ENCODE results near the gene KDM4C. TPM values are rescaled to one million over a fixed set of nuclear protein-coding genes. Genes with fewer than 3 reads are reported as not detected.

The KDM4C gene
- total RNA-seq, 2 donors from 2014 or later: 11.0 to 11.9 TPM

GRCh38 chr9:6977761-6978160 is 220.0 kb downstream of the KDM4C start:
- no peaks in the 10 kb centered on the region for H3K27me3 ChIP-seq
- H3K27ac ChIP-seq: no peak overlapping the region
- TF ChIP-seq CTCF (IDR thresholded peaks at IDR 0.05): no peak
- no peak for DNase-seq (ENCODE audit: low spot score)
- no peaks in the 10 kb centered on the region for H3K9me3 ChIP-seq
- H3K4me3 ChIP-seq: no peak overlapping the region
- H3K36me3 ChIP-seq: peaks cover 3% of the 10 kb centered on the region
- H3K4me1 ChIP-seq: no peaks in the 10 kb centered on the region

GRCh38 chr9:6978591-6978990 is 220.8 kb downstream of the KDM4C start:
- H3K4me1 ChIP-seq: no peaks in the 10 kb centered on the region
- DNase-seq (ENCODE audit: low spot score): no peak
- no peak overlapping the region for H3K27ac ChIP-seq
- no peak for TF ChIP-seq CTCF (IDR thresholded peaks at IDR 0.05)
- no peaks in the 10 kb centered on the region for H3K9me3 ChIP-seq
- H3K4me3 ChIP-seq: no peak overlapping the region
- no peaks in the 10 kb centered on the region for H3K27me3 ChIP-seq
- H3K36me3 ChIP-seq: peaks cover 3% of the 10 kb centered on the region

- no peak for TF ChIP-seq CTCF (IDR thresholded peaks at IDR 0.05)
Measured at GRCh38 chr9:6984941-6985578, 227.3 kb downstream of the KDM4C start.

GRCh38 chr9:6986141-6986815 is 228.5 kb downstream of the KDM4C start:
- Histone ChIP-seq H3K27me3 (no peaks in the 10 kb centered on the region), H3K9me3 (no peaks in the 10 kb centered on the region), H3K4me1 (no peaks in the 10 kb centered on the region), H3K4me3 (no peak overlapping the region), H3K36me3 (peaks cover 42% of the 10 kb centered on the region), H3K27ac (no peak overlapping the region)
- TF ChIP-seq CTCF (IDR thresholded peaks at IDR 0.05): no peak
- no peak for DNase-seq (ENCODE audit: low spot score)

More at GRCh38 chr9:6984941-6985578, 227.3 kb downstream of the KDM4C start:
- Histone ChIP-seq H3K4me3 (no peak overlapping the region), H3K9me3 (no peaks in the 10 kb centered on the region), H3K4me1 (no peaks in the 10 kb centered on the region), H3K36me3 (peaks cover 38% of the 10 kb centered on the region), H3K27me3 (no peaks in the 10 kb centered on the region), H3K27ac (no peak overlapping the region)
- DNase-seq (ENCODE audit: low spot score): no peak

GRCh38 chr9:6987381-6987780 is 229.6 kb downstream of the KDM4C start:
- Histone ChIP-seq H3K4me1 (no peaks in the 10 kb centered on the region), H3K27ac (no peak overlapping the region), H3K27me3 (no peaks in the 10 kb centered on the region), H3K36me3 (peaks cover 42% of the 10 kb centered on the region), H3K4me3 (no peak overlapping the region), H3K9me3 (no peaks in the 10 kb centered on the region)
- TF ChIP-seq CTCF (IDR thresholded peaks at IDR 0.05): no peak
- DNase-seq (ENCODE audit: low spot score): no peak
